ENCODE results near the gene LGALSL.

Gene LGALSL

DNA sequence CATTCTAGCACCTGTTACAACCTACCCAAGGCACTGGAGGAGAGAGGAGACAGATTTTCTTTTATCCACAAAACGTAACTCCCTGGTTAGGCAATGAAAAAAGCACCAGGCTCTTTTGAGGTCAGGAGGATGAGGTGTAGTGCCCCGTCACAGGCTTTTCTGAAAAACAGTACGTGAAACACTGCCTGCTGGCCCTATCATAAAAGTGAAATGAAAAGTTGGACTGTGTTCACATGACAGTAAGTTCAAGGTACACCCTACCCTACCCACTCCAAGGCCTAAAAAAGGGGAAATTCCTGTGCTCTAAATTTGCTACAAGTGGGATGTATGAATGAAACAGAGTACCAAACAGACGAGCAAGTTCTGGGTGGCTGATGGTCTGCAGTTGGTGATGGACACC, 17.6 kb downstream of the LGALSL start:
- no peak for DNase-seq (ENCODE audit: low spot score)

DNA sequence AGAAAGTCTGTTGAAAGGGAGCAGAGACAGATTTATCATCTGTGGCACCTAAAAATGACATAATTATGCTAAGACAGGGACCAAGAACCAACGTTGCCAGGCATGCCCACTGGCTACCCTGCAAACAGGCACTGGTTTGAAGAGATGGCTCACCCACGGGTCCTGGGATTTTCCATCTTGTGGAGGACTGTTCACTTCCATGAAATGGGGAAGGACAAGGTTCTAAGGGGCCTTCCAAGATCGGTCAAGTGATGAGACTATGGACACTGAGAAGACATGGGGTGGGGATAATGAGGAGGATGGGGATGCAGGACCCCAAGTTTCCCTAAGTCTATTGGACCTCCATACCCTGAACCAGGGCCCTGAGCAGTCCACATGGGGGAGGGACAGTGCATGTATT, 18.9 kb downstream of the LGALSL start:
- DNase-seq (ENCODE audit: low spot score) = no peak

DNA sequence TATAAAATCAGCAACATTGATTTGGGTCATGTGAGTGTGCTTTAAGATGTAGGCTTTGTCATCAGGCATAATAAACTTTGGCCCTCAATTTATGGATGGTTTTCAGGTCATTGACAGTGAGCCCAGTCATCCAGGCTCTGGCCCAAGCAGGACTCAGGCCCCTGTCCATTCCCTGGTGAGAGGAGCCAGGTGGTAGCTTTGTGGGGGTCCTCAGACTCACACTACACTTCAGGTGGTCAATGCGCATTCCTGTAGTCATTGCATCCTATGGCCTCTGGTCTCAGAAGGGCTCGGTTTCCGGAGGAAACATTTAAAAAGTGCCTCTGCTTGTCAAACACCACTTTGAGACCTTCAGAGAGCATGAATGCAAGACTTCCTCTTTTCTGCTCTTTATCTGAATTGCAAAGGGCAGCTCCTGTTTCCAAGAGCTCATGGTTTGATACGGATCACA, 20.2 kb downstream of the LGALSL start:
- DNase-seq (ENCODE audit: low spot score) = no peak

DNA sequence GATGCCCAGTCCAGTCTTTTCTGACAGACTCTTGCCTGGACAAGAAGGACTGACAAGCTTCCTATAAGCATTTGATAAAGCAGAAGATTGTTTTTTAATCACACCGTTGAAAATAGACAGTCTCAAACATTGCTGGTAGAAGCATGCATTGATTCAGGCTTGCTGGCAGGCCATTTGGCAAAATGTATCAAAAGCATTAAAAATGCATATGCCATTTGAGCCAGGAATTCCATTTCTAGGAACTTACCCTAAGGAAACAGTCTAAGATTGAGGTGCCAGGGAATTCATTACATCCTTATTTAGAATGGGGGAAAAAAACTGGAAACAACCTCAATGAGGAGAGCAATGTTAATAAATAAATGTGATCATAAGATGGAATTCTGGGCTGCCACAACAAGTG, 20.7 kb downstream of the LGALSL start:
- DNase-seq (ENCODE audit: low spot score) = no peak

DNA sequence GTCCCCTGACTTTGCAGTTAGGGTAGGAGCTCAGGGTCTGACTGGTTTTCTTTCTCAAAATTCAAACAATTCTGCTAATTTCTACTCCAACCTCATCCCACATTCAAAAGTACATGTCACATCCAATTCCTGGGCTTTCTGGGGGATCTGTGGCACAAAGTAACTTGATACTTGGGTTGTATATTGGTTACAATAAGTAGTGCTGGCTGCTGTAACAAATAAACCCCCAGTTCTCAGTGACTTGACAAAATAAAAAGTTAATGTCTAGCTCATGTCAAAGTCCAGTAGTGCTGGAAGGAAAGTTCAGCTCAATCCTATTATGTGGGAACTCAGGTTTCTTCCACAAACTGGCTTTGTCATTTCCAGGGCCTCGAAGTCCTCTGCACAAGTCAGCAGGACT, 23.1 kb downstream of the LGALSL start:
- no peak for DNase-seq (ENCODE audit: low spot score)

DNA sequence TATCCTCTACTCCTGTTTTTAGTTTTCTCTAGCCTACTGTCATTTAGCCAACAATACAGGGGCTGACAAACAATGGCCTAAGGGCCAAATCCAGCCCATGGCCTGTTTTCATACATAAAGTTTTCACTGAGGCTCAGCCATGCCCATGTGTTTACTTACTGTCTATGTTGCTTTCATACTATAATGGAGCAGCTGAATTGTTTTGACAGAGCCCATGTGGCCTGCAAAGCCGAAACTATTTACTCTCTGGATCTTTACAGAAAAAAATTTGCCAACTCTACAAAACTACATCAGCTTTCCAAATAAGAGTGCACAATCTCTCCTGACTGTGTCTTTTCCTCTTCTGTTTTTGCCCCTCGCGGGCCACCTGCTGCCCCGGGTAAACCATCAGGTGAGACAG, 24.0 kb downstream of the LGALSL start:
- DNase-seq (ENCODE audit: low spot score) = no peak

DNA sequence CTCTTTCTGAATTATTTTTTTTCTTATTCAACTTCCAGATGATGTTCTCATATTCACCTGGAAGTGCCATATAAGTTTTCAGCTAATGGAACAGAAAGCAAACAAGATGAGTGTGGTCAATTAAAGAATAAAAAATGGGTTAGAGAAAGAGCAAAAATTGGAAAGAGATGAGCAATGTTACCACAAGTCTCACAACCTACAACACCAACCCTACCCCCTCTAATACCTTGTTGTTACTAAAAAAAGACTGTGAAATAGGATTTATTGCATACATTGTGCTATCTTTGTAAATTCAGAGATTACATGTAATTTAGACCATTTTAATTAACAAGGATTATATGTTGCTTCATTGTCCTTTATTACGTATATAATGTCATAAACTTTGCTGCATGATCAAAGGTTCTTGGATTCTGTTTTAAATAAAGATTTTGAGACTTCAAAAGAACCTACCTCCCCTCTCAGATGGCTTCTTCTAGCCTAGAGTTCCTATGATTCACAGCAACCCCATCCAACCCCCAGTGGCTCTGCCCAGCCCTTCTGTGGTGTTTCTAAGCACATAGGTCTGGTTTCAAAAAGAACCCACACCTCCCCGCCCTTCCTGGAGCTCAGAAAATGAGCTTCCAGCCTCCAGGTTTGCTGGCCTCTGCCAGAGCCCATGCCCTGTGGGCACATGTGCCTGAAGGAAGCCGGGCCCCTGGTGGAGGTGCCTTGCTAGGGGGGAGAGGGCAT, 24.7 kb downstream of the LGALSL start:
- peak; percentile 80 for DNase-seq (ENCODE audit: low spot score)

DNA sequence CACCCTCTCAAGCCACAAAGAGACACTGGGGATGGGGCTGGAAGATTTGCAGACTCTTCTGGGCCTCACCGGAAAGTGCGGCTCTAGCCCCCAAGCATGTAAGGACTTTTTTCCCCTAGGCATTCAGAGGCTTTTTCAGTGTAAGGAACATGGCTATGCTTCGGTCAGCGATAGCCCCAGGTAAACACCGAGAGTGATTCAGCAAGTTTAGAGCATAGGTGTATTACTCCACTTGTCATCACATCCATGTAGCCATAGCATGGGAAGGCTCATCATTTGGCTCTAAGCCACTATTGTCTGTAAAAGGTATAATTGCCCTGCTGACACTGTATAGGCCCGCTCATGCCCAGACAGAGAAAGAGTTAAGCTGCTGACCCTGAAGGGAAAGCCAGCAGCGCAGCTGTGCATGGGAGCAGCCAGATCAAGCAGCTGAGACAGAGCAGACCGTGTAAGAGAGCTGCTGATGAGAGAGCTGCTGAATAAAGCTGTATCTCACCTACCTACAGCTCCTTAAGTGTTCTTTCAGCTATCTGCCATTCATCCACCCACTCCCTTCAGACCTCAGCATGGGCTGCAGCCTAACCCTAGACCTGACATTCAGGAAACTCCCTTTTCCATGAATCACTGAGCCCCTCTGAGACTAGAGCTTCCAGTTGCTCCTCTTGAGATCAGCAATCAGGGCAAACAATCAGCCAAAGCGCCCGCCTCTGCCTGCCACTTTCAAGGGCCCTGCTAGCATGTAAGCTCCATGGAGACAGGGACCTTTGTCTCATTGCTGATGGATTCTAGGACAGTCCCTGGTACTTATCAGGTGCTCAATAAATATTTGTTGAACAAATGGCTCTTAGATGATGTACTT, 25.5 kb downstream of the LGALSL start:
- DNase-seq (ENCODE audit: low spot score) = no peak

DNA sequence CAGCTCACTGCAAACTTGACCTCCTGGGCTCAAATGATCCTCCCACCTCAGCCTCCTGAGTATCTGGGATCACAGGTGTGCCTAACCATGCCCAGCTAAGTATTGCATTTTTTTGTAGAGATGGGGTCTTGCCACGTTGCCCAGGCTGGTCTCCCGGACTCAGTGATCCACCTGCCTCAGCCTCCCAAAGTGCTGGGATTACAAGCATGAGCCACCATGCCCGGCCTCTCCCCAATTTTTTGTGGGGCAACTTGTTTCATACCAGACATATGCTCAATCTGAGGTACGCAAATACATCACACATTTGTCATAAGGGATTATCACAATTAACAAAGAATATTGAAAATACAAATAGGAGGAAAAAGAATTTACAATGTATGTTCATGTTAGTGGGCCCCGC, 27.7 kb downstream of the LGALSL start:
- no peak for DNase-seq (ENCODE audit: low spot score)

DNA sequence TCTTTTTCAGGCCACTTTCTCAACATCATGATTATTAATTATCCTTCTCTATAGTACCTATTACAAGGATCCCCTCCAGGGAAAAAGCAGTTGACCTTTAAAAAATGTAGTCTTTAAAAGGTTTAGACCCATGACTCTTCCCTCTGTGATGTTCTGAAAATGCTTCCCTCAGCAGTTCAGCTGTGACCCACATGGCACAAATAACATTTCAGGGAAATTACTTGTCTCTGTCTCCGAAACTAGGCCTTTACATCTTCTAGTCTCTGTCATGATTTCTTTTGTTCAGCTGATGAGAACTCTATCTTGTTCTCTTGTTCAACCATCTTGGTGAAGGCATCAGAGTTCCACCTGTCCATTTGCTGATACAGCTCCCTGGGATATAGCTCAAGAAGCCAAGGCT, 28.3 kb downstream of the LGALSL start:
- DNase-seq (ENCODE audit: low spot score) = no peak

DNA sequence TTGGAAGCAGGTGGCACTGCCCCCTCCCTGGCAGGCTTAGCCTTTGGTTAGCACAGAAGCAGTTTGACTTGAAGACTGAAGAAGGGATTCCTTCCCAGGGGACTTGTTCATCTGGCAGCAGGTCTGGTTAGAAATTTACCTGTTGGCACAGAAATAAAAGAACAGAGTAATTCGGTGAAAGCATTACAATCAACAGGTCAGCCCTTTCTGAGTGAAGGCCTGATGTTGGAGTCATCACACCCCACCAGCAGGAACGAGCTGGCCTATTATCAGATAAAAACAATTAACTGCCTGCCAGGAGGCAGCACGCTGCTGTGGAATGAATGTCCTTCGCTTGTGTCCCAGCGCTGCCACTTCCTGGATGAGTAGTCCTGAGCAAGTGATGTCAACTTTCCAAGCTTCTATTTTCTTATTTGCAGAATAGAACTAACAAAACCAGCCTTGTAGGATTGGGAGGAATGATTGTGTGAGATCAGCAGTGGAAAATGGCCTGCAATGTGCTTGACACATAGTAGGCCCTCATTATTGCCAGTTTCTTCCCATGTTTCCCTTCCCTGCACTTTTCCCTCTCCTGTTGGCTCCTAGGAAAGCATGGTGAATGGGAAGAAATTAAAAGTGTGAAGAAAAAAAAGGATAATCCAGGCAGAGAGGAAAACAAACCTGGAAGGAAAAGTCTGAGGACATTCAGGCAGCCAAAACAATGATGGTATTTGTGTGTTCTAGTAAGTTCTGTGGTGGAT, 29.0 kb downstream of the LGALSL start:
- DNase-seq (ENCODE audit: low spot score) = peak; percentile 74

DNA sequence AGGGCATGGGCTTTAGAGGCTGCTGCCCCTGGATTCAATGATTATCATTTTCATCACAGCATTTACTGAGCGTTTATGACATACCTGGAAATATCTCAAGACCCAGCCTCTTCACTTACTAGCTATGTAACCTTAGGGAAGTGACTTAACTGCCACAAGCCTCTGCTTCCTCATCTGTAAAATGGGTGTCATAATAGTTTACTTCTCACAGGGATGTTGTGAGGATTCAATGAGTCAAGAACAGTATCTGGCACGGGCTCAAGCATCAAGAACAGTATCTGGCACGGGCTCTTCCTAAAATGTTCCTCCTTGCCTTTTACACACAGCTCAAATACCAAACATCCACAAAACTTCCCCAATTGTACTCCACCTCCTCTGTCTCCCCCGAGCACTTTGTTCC, 31.4 kb downstream of the LGALSL start:
- no peak for DNase-seq (ENCODE audit: low spot score)

DNA sequence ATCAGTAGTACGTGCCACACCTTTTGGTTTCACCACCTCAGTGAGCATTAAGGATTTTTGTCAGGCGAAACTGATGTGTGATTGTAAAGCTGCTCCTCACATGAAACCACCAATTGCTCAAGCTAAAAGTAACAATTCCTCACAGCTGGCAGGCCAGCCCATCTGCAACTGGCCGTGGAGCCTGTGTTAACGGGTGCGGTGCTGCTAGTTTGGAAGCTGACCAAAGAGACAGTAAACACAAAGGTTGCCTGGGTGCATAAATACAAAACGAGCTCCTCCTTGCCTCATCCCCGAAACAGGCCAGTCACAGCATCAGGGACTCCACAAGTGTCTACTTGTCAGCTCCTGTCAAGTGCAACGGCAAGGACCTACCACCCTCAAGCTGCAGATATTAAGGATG, 32.0 kb downstream of the LGALSL start:
- peak; percentile 92 for DNase-seq (ENCODE audit: low spot score)

DNA sequence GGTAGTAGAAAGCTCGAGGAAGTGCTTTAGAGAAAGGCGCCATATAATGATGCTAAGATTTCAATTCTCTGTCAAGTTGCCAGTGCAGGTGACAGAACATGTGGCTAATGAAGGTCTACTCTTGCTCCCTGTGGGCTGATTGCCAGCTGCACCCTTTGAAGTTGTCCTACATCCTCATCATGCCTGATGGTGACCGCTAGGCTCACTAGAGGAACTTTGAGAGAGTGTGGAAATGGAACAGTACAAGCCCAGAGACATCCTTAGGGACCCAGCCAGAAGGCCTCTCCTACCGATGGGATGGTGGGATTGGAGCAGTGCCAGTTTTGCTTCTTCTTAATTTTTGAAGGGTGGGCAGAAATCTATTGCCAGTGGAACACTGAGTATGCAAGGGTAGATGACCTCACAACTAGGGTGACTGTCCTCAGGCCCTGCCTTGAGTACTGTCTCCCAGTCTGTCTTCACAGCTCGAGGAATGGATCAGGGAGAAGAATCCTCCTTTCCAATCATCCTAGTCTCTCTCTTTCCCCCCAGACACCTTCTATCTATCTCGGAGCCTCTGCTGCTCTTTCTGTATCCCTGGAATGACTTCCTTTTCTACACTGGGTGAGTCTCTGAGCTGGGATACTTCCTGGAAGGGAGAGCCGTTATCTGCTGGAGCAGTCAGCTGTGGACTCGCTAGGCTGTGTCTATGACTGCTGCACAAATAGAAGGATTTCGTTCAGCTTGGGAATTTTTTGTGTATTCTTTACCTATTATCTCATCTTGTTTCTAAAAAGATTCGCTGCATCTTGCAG, 33.5 kb downstream of the LGALSL start:
- peak; percentile 70 for DNase-seq (ENCODE audit: low spot score)

DNA sequence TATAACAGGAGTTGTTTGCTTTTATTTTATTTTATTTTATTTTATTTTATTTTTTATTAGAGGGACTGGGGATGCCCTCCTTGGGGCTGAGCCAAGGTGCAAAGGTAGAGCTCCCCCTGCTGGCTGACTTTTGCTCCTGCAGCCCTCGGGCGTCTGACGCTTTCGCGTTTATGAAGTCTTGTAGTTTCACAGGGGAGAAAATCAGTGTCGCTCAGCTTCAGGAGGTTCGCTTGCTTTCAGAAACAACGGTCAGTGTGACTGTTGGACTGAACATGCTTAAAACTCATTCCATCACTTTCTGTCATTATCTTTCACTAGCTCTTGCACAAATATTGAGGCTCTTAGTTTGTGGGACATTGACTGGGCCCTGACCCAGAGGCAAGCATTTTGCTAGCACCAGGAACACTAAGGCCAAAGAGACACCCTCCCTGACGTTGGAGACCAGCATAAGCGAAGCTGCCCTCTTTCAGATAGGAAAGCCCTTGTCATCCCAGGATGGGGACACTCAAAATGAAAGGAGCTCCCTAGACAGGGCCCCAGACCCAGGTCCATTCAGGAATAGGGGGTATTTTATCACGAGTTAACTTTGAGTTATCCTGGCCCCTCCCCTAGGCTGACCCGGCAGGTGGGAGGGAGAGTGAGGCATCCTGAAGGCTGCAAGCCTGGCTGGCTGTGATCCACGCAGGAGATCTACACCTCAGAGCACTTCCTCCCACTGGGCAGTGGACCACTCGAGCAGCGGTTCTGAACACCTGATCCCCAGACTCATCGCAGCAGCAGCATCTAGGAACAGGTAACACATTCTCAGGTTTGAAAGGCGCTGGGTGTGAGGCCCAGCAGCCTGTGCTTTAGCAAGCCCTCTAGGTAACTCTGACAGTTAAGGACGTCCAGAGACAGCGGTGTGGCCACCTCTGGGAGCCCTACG, 34.4 kb downstream of the LGALSL start:
- peak; percentile 56 for DNase-seq (ENCODE audit: low spot score)

DNA sequence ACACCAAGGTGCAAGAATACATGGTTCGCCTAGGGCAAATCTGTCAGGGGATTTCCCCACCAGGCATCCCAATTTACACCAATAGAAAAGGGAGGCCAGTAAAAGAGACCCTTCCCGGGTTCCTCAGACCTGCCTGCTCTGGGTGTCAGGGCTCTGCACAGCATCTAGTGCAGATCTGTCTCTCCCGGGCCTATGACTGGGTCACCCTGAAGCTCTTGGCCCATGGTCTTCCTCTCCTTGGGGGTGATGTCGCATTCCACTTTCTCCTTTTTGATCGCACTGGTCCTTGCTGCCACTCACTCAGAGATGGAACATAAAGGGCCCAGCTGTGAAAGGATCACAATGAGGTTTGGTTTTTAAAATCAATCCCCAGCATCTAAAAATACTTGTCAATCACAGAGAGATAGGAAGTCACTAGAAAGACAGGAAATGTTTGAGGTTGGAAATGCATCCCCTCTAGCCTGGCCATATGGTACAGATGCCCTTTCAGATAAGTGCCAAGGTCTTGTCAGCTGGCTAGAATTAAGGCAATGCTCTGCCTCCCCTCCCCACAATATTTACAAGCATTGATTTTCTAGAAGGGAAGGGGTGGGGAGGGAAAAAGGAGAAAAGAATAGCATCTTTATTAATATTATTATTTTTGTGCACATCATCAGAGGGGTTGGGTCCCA, 35.3 kb downstream of the LGALSL start:
- no peak for DNase-seq (ENCODE audit: low spot score)

DNA sequence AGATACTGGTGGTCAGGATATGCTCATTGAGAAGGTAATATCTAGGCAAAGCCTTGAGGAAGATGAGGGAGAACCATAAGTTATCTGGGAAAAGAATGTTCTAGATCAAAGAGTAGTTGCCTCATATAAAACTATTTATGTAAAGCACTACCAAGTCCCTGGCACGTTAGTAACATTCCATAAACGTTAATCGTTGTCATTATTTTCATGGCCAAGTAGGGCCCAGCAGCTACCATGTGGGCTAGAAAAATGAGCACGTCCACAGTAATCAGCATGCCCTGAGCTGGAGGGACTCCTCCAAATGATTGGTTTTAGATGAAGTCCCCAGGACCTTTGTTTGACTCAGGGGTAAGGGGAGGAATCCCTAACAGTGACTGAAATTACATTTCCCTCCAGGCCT, 37.5 kb downstream of the LGALSL start:
- DNase-seq (ENCODE audit: low spot score) = no peak

DNA sequence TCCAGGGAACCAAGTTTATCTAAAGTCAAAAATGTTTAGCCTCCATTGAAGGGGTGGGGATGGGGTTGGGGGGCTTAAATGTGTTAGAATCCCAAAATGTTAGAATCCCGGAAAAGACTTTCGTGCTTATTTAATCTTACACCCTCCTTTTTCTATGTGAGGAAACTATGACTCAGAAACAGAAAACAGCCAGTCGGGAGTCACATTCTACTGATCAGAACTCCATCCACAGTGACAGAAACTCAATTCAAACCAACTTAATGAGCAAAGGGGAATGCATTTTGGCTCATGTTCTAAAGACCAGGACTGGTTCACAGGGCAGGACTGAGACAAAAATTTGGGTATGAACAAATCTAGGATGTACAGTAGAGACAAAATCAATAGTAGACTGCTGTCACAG, 38.3 kb downstream of the LGALSL start:
- no peak for DNase-seq (ENCODE audit: low spot score)

DNA sequence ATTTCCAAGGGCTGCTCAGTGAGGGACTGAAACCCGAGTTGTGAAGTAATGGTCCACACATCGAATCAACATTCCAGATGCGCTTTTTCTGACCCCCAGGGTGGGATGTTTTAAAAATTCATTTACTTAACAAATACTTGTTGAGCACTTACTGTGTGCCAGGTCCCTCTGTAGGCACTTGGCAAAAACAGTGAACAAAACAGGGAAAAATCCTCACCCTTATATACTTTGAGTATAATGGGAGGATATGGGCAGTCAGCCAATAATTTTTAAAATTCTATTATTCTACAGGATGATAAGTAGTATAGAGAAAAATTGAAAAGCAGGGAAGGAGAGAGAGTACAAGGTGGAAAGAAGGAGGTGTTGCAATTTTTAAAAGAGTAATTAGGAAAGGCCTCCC, 38.9 kb downstream of the LGALSL start:
- DNase-seq (ENCODE audit: low spot score) = no peak

DNA sequence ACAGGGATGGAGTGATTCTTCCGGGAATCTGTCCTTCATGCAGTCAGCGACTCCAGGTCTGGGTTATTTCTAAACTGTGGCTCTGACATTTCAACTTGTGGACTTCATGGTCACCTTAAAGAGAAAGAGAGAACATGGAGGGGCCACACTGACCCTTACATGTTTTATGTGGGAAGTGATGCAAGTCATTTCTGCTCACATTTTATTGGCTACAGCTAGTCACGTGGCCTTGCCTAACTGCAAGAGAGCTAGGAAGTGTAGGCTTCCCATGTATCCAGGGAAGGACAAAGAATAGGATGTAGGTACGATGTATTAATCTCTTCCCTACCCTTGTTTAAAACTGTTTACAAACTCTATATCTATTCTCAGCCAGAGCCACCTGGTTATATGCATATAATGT, 39.8 kb downstream of the LGALSL start:
- DNase-seq (ENCODE audit: low spot score) = no peak

Data from SW480 (cell line).